ENCODE measurements around the gene CASKIN2.
A peak's percentile ranks its signal among the peaks of the same experiment; 100 is the strongest.
"Not testable (repeated sequence)": the region's sequence is repeated elsewhere in the genome, so short reads cannot be mapped to it uniquely, and the experiment has no call there.

The CASKIN2 gene

DNA sequence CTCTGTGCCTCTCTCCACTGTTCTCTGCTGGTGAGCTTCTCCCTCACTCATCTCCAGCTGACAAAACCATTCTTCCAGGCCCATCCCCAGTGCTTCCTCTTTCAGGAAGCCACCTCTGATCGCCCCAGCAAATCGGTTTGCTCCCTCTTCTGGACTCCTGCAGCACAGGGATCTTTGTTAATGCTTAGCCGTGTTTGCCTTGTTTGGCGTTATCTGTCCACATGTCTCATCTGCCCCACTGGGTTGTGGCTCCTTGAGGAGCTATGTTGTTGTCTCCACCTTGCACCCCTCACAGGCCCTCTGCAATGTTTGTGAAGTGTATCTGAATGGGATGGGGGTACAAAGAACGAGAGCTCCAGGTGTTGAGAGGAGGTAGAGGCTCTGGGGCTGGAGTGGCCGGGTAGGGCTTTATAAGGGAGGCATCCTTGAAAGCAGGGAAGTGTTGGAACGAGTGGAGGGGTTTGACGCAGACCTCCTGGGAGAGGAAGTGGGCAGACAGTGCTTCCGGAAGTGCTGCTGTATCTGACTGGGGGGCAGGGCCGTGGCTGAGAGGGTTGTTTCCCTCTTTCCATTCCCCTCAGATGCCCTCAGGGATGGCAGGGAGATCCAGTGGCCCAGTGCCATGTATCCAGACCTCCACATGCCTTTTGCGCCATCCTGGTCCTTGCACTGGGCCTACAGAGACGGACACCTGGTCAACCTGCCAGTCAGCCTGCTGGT, 27.8 kb downstream of the CASKIN2 start:
- peak in 1 of 2 donors; percentile 32 for DNase-seq

DNA sequence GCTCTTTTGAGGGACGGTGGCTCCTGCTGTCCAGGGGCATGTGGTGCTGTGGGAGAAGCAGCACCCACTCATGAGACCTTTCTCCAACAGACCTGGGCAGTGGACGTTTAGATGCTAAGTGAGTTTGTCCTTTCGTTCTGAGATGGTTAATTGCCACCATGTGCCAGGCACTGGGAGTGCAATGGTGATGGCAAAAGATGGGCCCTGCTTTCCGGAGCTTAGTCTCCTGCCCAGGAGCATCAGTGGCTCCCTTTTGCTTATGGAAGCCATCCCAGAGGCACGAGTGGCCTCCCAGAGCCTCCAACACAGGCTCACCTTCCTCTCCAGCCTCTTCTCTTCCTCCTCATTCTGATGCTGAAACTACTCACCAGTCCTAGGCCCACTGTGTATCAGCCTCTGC, 28.4 kb downstream of the CASKIN2 start:
- DNase-seq = no peak

DNA sequence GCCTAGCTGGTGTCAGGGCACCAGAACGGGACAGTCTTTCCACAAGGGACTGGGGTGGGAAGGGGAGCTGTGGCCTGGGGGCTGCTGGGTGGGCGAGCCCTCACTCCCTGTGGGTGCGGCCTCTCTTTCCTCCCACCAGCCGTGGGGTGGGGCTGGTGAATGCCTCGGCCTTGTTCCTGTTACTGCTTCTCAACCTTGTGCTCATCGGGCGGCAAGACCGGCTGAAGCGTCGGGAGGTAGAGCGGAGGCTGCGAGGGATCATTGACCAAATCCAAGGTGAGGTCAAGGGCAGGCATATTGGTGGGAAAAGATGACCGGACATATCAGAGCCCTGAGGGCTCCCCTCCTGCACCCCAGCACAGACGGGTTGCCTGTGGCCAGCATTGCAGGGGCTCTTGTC, 29.2 kb downstream of the CASKIN2 start:
- DNase-seq = no peak

GRCh38 chr17:75485688-75486087, 29.6 kb downstream of the CASKIN2 start:
- DNase-seq = no peak

GRCh38 chr17:75482098-75482942, 33.0 kb downstream of the CASKIN2 start:
- no peak for DNase-seq

- no peak for DNase-seq
These were observed 33.9 kb downstream of the CASKIN2 start for GRCh38 chr17:75481194-75482068.

DNA sequence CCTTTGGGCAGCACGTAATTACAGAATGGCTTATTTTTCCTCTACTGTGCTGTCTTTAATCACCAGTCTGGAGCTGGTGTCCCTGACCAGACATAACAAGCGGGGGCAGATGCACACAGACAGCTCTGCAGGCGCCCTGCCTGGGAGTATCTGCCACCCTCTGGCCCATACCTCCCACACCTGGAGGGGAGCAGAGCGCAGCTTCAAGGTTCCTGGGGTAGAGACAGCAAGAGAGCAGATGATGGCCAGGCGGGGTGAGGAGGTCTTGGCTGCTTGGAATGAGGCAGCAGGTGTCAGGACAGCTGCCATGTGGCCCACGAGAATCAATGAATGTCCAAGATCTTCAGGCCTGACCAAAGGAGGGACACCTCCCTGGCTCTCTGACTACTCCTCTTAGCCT, 35.1 kb downstream of the CASKIN2 start:
- DNase-seq = no peak

- DNase-seq = no peak
These were observed 36.8 kb downstream of the CASKIN2 start for GRCh38 chr17:75478508-75478907.

DNA sequence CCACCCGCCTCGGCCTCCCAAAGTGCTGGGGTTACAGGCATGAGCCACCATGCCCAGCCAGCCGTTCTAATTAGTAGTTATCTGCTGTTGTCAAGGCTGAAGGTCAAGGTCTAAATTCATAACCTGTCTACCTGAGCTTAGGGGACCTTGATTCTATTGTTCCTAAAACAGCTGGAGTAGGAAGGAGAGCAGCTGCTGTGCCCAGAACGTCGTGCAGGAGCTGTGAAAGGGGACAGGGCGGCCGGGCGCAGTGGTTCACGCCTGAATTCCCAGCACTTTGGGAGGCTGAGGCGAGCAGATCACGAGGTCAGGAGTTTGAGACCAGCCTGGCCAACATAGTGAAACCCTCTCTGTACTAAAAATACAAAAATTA, 37.9 kb downstream of the CASKIN2 start:
- not testable (repeated sequence) for DNase-seq

- DNase-seq = no peak
These were observed 38.4 kb downstream of the CASKIN2 start for GRCh38 chr17:75476752-75477489.

DNA sequence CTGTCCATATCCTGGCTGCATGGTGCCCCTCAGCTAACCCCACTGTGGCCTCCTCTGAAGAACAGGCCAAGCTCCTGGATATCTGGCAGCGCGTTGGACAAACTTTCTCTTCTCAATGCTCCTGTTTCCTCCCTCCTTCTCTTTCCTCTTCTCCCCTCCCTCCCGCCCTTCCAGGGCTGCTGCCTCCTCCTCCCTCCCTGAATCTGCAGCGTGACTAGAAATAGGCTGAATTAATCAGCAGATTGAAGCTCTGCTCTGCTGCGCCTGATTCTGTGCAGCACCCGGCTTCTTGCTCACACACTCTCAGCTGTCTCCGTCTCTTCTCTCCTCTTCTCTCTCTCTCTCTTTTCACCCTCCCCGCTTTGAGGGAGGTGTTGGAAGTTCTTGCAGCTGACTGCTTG, 39.1 kb downstream of the CASKIN2 start:
- no peak for DNase-seq

DNA sequence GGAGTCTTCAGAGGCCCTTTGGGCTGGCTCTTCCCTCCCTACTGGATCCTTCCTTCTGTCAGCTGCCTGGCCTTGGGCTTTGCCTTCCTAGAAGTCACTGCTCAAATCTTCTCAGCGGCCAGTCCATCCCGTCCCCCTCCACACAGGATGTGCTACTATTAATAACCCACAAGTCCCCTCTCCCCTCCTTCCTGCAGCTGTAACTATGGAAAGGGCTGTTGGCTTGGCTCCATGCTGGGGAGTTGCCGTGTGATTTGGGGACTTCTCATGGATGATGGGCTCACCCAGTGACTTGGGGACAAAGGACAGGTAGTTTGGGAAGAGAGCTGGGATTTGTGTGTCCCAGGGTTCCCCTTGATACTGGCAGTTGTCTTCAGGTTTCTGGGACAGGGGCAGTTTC, 39.5 kb downstream of the CASKIN2 start:
- no peak for DNase-seq

GRCh38 chr17:75475144-75475835, 40.0 kb downstream of the CASKIN2 start:
- DNase-seq = no peak

- DNase-seq = no peak
These were observed 40.6 kb downstream of the CASKIN2 start for GRCh38 chr17:75474736-75475135.

GRCh38 chr17:75473246-75473645, 42.1 kb downstream of the CASKIN2 start:
- no peak for DNase-seq

GRCh38 chr17:75472119-75472518, 43.2 kb downstream of the CASKIN2 start:
- DNase-seq = no peak

GRCh38 chr17:75471207-75471606, 44.1 kb downstream of the CASKIN2 start:
- DNase-seq = no peak

DNA sequence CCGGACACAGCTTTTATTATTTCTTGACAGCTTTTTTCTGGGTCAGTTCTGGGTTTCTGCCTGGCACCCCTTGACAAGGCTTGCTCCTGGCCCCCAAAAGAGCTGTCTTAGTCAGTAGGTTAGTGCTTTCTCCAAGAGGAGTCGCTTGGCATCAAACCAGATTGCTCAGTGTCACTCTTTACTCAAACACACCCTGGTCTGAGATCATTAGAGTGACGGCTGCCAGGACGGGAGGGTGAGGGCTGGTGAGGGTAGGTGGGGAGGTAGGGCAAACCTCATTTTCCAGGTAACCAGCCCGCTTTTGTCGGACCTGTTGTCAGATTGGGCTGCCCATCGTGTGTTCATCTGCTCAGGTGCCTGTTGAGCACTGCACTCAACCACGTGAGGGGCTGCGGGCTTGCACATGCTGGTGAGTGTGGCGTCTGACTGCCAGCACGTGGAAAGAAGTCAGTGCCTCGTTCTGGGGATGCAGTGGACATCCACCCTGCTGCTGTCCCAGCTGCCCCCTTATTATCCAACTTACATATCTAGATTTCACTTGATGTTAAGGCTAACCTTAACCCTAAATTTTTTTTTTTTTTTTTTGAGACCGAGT, 46.5 kb downstream of the CASKIN2 start:
- DNase-seq = no peak

DNA sequence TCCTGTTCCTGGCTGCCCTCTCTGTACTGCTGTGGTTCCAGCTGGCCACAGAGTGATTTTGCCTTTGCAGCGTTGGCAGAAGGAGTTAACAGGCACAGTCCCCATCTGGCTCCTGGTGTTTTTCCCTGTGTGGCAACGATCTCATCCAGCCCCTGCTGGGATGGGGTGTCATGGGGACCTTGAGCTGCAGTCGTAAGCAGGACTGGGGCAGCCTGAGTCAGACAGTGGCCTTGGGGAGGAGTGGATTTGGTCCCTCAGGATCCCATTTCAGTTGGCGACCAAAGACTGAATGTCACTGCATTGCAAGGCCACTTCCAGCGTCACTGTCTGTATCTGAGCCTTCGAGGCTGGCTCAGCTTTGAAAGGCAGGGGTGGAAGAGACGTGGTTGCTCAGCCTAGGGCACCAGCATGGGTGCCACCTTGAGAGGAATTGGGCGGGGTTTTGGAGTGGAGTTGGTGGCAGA, 47.0 kb downstream of the CASKIN2 start:
- DNase-seq = no peak

- DNase-seq = no peak
These were observed 50.3 kb downstream of the CASKIN2 start for GRCh38 chr17:75465039-75465438.

GRCh38 chr17:75463603-75464002, 51.7 kb downstream of the CASKIN2 start:
- no peak for DNase-seq

Measured in activated CD4-positive, alpha-beta T cell treated with anti-CD3 and anti-CD28 coated beads for 4 hours (primary cell).